HCT116 (cell line): ENCODE measurements around the gene KNDC1.

ENCODE experiments used
- CEBPB ChIP-seq: IDR thresholded peaks from 2 replicates; pipeline ENCODE4 v1.6.1; 2012; ENCODE audit warnings: low read depth
- CTCF ChIP-seq, 3 experiments: fragments of 200-600 bp in 1 of 3; sonication (generic) in 1 of 3; IDR thresholded peaks in 2 of 3; conservative IDR thresholded peaks in 1 of 3; 2 replicates each; pipeline ENCODE4 v1.5.1; 2012 to 2017; ENCODE audit warnings: low read depth in 2 of 3, low read length in 2 of 3, antibody characterized with exemption in 1 of 3, borderline replicate concordance in 1 of 3, control low read depth in 1 of 3, mild to moderate bottlenecking in 1 of 3, mixed read lengths in 1 of 3, mixed run types in 1 of 3, moderate library complexity in 1 of 3; ENCODE audit not compliant: insufficient read depth in 1 of 3
- EZH2 ChIP-seq: fragments of 200-600 bp; sonication (generic); IDR thresholded peaks from 2 replicates; pipeline ENCODE4 v1.6.1; 2017; ENCODE audit warnings: antibody characterized with exemption, mixed run types
- MAX ChIP-seq: IDR thresholded peaks from 2 replicates; pipeline ENCODE4 v1.6.1; 2012
- POLR2A ChIP-seq: IDR thresholded peaks from 2 replicates; pipeline ENCODE4 v1.7.0; 2011; ENCODE audit warnings: borderline replicate concordance; ENCODE audit not compliant: insufficient read depth, insufficient read length; ENCODE audit errors: extremely low read depth
- POLR2AphosphoS5 ChIP-seq: IDR thresholded peaks from 2 replicates; pipeline ENCODE4 v1.6.1; 2011; ENCODE audit warnings: mild to moderate bottlenecking, low read depth, low read length, moderate library complexity
- RAD21 ChIP-seq: IDR thresholded peaks from 2 replicates; pipeline ENCODE4 v1.6.1; 2012; ENCODE audit warnings: low read depth, mild to moderate bottlenecking
- YY1 ChIP-seq: IDR thresholded peaks from 2 replicates; pipeline ENCODE4 v1.6.1; 2011; ENCODE audit warnings: low read length, low read depth, moderate library complexity, mild to moderate bottlenecking; ENCODE audit not compliant: insufficient replicate concordance; ENCODE audit errors: extremely low read depth
- ZNF274 ChIP-seq: fragments of 200-500 bp; sonication (Bioruptor generic); IDR thresholded peaks from 2 replicates; pipeline ENCODE4 v1.6.1; 2014; ENCODE audit warnings: mild to moderate bottlenecking, low read depth, low read length, inconsistent platforms
- TF ChIP-seq, protein P1 (sequence below): IDR thresholded peaks from 2 replicates; pipeline ENCODE4 v1.6.1; 2012

DNA sequence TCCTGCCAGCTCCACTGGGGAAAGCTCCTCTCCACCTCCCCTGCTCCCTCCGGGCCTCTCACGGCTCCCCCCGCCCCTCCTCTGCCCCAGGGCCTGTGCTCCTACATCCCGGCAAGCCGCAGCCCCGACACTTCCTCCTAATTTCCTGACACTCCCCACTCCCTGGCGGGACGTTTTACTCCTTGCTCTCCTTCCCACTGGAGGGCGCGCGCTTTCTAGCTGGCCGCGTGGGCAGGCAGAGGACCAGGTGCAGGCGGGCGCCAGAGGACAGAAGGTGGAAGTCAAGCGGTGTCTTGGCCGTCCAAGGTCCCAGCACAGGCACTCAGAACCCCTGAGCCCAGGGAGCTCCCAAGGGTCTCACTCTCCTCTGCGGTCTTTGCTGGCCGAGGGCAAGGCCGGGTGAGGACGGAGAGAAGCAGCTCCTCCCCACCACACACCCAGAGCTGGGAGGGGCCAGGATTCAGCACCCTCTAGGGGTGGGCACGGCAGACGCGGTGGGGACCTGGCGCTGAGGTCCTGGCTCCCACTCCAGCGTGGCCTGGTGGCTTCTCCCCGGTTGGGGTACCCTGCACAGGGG lies 97.6 kb downstream of the KNDC1 start:
- TF ChIP-seq MAX, result peak; percentile 84
- TF ChIP-seq CTCF (IDR thresholded peaks at IDR 0.05 in 2 of 3, conservative IDR thresholded peaks at IDR 0.05 in 1 of 3; ENCODE audit: borderline replicate concordance in 1 of 3, insufficient read depth in 1 of 3, low read depth in 2 of 3, low read length in 2 of 3), result peak; percentile 33 to 59 (median 34); a peak in 3 of 6 replicates
- peak; percentile 9 for TF ChIP-seq POLR2A
- TF ChIP-seq ZNF274, result no peak
- TF ChIP-seq CEBPB, result no peak
- no peak for TF ChIP-seq EZH2
- peak; percentile 58 for TF ChIP-seq RAD21
- no peak for TF ChIP-seq POLR2AphosphoS5
- no peak for TF ChIP-seq YY1
- TF ChIP-seq, protein P1, sequence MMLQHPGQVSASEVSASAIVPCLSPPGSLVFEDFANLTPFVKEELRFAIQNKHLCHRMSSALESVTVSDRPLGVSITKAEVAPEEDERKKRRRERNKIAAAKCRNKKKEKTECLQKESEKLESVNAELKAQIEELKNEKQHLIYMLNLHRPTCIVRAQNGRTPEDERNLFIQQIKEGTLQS, result no peak
